Measurements from ENCODE around the gene ID4. TPM values are rescaled to one million over a fixed set of nuclear protein-coding genes. Genes with fewer than 3 reads are reported as not detected.
A peak's percentile ranks its signal among the peaks of the same experiment; 100 is the strongest.

ID4 gene, protein sequence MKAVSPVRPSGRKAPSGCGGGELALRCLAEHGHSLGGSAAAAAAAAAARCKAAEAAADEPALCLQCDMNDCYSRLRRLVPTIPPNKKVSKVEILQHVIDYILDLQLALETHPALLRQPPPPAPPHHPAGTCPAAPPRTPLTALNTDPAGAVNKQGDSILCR
- 3.4 and 3.5 TPM in 2 replicates for total RNA-seq (2014; rRNA removed; shearing (Covaris generic))

DNA sequence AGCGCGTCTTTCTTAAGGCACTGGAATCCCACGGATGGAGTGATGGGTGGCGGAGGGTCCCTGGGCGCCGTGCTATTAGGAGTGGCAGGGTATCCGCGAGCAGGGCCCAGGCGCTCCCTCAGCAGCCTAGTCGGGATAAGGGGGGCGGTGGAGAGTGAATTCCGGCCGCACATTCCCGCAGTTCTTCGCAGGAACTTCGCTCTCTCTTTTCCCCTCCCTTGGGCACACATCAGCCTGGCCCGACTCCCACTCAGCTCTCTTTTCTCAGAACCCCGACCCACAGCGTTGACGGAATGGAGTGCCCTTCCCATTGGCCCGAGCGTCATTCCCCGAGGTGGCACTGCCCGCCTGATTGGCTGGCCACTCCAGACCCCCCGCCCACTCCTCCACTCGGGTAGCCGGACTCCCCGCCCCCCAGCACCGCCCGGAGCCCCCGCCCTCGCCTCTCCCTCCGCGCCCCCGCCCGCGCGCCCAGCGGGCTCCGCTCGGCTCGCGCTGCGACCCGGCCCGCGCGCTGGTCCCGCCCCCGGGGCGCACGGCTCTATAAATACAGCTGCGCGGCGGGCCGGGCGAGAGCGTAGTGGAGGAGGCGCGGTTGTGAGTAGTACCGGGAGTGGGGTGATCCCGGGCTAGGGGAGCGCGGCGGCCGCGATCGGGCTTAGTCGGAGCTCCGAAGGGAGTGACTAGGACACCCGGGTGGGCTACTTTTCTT lies at the start of gene ID4:
Gene ID4 (plus strand): TSS at position 572 of the 712 bp plus-strand sequence. CDS start 385 bp downstream, outside the sequence.
- Histone ChIP-seq H3K36me3 (replicated peaks; ENCODE audit: control insufficient read depth, insufficient read depth, low read length) (no peaks in the 10 kb centered on the region), H3K4me3 (ENCODE audit: insufficient read depth, low read depth, low read length) (peak within 1 kb of the TSS; percentile 66), H3K27me3 (ENCODE audit: control insufficient read depth, insufficient read depth, low read length) (peaks cover 17% of the 10 kb centered on the region)
- DNase-seq = peak; percentile 98

DNA sequence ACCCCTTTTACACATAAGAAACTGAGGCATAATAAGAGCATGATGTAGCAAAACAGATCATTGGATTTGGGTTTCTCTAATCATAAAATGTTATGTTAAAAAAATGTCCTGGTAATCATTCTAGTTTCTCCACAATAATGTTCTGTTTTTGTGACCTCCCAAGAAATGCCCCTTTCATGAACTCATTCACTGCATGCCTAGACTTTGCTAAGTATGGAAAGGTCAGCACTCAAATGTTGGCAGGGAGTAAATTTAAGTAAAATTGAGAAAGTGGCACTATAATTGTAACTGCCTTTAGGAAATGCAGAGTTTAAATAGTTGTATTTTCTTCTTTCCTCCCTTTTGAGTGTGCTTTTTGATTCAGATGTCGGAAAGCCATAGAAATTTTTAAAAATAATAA lies 48.5 kb upstream of the ID4 start:
- no peaks in the 10 kb centered on the region for H3K27me3 ChIP-seq (ENCODE audit: control insufficient read depth, insufficient read depth, low read length)
- no peak overlapping the region for H3K4me3 ChIP-seq (ENCODE audit: insufficient read depth, low read depth, low read length)
- DNase-seq = no peak
- H3K36me3 ChIP-seq (replicated peaks; ENCODE audit: control insufficient read depth, insufficient read depth, low read length) = no peaks in the 10 kb centered on the region

DNA sequence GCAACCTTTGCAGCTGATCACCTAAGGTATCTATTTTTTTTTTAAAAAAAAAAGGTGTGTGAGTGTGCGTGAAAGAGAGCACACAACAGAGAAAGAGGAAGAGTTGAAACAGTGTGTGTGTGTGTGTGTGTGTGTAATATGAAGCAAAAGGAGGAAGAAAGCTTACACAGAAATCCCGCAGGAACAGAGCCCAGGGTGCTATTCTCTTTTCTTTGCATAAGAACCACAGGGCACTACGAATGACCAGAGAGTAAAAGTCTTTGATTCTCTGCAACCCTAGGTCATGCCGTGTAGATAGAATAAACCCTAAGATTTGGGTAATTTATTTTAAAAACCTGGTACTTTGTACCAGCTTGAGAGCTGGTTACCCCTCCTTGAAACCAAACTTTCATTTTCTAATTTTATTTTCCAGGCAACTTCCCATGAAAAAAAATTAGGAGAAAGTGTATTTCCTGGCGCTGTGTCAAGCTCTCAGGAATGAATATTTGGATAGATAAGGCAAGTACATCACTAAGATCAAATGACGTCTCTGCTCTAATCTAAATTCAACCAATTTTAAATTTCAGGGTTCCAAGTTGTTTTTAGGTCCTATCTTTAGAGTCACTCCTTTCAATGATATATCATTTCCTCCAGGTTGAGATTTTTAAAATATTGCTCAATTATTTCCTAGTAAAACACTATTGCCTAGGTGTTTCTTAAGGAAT lies 47.9 kb upstream of the ID4 start:
- H3K27me3 ChIP-seq (ENCODE audit: control insufficient read depth, insufficient read depth, low read length) = no peaks in the 10 kb centered on the region
- no peak overlapping the region for H3K4me3 ChIP-seq (ENCODE audit: insufficient read depth, low read depth, low read length)
- H3K36me3 ChIP-seq (replicated peaks; ENCODE audit: control insufficient read depth, insufficient read depth, low read length) = no peaks in the 10 kb centered on the region
- DNase-seq = peak; percentile 6

DNA sequence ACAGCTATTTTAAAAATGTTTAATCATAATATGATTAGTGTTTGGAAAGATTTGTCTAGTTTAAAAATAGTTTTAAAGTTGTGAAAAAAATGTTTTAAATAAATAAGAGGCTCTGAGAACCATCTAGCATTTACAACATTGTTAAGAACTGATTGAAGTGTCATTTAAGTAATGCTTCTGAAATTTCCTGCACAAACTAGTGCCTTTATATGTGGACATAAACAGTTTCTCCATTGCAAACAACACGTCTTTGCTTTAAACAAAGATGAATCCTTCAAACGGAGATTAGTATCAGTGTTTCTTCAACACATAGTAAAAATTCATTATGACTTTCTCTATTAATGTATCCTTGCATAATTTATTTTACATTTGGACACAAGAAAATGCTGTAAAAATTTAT lies 45.9 kb upstream of the ID4 start:
- no peak for DNase-seq
- Histone ChIP-seq H3K4me3 (ENCODE audit: insufficient read depth, low read depth, low read length) (no peak overlapping the region), H3K36me3 (replicated peaks; ENCODE audit: control insufficient read depth, insufficient read depth, low read length) (no peaks in the 10 kb centered on the region), H3K27me3 (ENCODE audit: control insufficient read depth, insufficient read depth, low read length) (no peaks in the 10 kb centered on the region)

DNA sequence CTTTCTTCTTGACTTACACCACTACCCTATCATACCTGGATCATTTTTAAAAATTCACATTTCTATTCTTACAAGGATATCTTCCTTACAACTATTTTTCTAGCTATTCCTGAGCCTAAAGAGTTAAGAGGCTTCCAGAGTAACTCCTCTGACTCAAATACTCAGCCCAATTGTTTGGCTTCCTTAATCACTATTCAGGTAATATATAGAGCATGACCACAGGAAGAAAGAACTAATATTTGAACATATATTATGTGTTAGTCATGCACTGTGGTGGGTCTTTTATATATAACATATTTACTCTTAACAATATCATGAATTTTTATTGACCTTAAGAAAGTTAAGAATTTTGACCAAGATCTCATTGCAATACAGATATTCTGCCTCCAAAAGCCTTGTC lies 42.0 kb upstream of the ID4 start:
- DNase-seq = no peak
- Histone ChIP-seq H3K27me3 (ENCODE audit: control insufficient read depth, insufficient read depth, low read length) (no peaks in the 10 kb centered on the region), H3K4me3 (ENCODE audit: insufficient read depth, low read depth, low read length) (no peak overlapping the region), H3K36me3 (replicated peaks; ENCODE audit: control insufficient read depth, insufficient read depth, low read length) (no peaks in the 10 kb centered on the region)

DNA sequence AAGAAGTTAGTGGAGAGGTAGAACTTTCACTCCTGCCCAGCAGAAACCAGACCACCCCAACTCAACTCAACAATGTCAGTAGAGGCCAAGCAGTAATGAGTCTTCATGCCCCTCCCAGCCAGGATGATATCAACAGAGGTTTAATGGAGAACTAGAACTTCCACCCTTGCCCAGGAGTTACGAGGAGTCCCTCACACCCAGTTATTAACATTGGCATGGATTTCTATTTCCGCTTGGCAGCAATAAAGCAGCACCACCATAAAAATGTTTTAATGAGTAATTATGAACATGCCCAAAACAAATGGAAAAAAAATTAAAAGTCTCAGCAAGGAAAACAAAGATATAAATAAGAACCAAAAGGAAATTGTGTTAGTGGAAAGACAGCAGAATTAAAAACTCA lies 40.7 kb upstream of the ID4 start:
- DNase-seq = no peak
- Histone ChIP-seq H3K36me3 (replicated peaks; ENCODE audit: control insufficient read depth, insufficient read depth, low read length) (no peaks in the 10 kb centered on the region), H3K4me3 (ENCODE audit: insufficient read depth, low read depth, low read length) (no peak overlapping the region), H3K27me3 (ENCODE audit: control insufficient read depth, insufficient read depth, low read length) (no peaks in the 10 kb centered on the region)

DNA sequence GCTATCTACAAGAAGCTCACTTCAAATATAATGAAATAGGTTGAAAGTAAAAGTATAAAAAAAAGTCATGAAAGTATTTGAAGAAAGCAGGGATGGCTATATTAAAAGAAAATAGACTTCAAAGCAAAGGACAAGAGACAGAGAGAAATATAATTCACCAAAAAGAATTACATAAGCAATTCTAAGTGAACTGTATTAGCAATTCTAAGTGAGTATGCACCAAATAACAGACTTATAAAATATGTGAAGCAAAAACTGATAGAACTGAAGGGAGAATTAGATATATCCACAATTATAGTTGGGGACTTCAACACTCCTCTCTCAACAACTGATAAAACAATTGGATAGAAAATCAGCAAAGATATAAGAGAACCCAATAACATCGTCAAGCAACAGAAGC lies 38.8 kb upstream of the ID4 start:
- no peak for DNase-seq
- Histone ChIP-seq H3K27me3 (ENCODE audit: control insufficient read depth, insufficient read depth, low read length) (no peaks in the 10 kb centered on the region; the same call in 1 of the 2 replicates), H3K36me3 (replicated peaks; ENCODE audit: control insufficient read depth, insufficient read depth, low read length) (no peaks in the 10 kb centered on the region), H3K4me3 (ENCODE audit: insufficient read depth, low read depth, low read length) (no peak overlapping the region)

DNA sequence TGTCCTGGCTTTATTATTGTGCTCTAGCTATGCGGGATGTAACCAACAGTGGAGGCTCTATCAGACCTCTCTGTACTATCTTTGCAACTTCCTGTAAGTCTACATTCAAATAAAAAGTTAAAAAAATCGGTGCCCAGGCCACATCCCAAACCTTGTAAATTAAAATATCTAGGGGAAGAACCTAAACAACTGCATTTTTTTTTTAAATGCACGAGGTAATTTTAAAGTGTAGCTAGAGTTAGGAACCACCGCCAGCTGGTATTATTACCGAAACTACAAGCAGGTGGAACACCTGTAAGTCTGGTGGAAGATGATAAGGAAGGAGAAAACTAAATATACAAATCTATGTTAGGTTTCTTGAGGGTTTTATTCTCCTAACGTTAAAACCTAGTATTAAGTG lies 34.5 kb upstream of the ID4 start:
- H3K27me3 ChIP-seq (ENCODE audit: control insufficient read depth, insufficient read depth, low read length) = peaks cover 5% of the 10 kb centered on the region
- no peak overlapping the region for H3K4me3 ChIP-seq (ENCODE audit: insufficient read depth, low read depth, low read length)
- H3K36me3 ChIP-seq (replicated peaks; ENCODE audit: control insufficient read depth, insufficient read depth, low read length) = no peaks in the 10 kb centered on the region
- DNase-seq = no peak

DNA sequence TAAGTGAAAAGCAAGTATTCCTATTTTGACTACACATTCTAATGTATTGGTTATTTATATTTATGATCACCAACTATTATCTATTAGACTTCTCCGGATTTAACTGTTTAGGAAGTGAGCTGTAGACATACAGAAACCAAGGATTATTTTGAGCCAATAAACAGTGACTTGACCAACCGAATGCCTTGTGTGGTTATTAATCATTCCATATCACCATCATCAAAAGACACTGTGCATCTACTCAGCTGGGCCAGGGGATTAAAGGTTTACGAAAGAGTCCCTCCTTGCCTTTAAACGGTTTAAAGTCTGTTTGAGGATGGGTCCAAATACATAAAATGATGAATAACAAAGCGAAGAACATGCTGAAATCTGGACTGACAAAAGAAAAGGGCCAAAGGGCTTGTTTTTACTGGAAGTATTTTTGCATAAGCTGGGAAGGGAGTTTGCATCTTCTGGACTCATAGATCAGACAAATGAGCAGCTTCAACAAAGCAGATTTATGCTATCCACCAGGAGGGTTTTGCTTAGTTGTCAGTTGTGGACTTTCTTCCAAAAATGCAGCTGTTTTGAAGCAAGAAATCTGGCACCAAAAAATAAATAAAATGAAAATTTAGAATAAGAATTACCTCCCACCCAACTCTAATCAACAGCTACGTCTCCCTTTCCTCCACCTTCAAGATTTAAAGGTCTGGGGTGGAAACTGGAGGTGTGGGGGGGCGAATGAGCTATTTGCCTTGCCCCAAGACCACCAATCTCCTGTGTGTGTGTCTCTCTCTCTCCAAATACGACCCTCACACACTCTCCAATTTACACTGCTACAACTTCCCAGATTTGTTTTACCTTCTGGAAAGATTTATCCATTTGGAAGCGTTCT lies 33.6 kb upstream of the ID4 start:
- Histone ChIP-seq H3K36me3 (replicated peaks; ENCODE audit: control insufficient read depth, insufficient read depth, low read length) (no peaks in the 10 kb centered on the region), H3K4me3 (ENCODE audit: insufficient read depth, low read depth, low read length) (no peak overlapping the region), H3K27me3 (ENCODE audit: control insufficient read depth, insufficient read depth, low read length) (peaks cover 5% of the 10 kb centered on the region)
- DNase-seq = no peak

DNA sequence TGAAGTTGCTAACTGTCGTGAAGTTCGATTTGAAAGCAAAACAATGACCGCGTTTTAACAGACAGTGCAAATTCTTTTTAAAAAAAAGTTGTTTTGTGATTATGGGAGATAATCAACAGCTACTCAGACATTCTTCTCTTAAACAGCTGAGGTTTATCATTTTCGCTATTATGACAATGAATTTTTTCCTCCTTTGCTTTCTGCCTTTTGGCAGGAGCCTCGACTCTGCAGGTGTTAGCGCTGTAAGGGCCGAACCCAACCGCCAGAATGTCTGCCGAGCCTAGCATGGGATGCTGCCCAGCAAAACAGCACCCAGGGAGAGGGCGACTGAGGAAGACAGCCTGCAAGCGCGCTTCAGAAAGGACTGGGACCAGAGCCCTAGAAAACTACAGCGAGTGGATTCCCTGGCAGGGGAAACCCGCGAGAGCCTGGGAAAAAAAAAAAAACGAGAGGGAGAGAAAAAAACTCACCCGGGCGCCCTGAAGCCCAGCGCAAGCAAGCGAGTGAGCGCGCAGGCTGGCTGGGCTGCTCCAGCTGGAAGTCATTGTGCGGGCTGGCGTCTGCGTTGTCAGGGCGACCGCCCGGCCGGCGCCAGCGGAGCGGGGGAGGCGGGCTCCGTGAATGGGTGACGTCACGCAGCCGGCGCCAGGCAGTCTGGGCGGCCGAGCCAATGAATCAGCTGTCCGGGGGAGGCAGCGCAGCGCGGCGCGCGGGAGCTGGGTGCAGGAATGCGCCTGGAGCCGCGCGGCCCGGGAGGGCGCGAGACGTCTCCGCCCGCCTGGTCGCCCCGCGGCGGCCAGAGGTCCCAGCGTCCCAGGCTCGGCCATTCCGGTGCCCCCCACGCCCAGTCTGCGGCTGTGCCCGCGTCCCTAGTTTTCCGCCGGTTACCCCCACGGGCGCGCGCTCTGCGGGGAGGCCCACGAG lies 32.7 kb upstream of the ID4 start:
- Histone ChIP-seq H3K36me3 (replicated peaks; ENCODE audit: control insufficient read depth, insufficient read depth, low read length) (no peaks in the 10 kb centered on the region), H3K27me3 (ENCODE audit: control insufficient read depth, insufficient read depth, low read length) (peaks cover 5% of the 10 kb centered on the region), H3K4me3 (ENCODE audit: insufficient read depth, low read depth, low read length) (peak overlapping the region; percentile 71)
- DNase-seq = peak; percentile 91

DNA sequence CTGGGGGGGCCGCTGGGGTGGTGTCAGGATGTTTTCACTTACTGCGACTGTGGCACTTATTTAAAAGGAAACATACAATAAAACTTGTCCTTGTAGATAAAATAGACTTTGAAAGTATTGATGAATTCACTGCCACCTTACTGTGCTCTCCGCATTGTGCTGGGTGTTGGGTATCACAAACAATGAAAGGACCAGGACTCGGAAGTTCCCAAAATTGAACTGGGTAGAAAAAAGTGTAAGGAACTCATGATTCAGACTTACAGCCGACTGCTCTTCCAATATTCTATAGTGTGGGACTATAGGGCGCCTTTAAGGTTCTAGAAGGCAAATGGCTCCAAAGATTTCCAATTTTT lies 32.1 kb upstream of the ID4 start:
- H3K4me3 ChIP-seq (ENCODE audit: insufficient read depth, low read depth, low read length) = peak overlapping the region; percentile 71
- no peak for DNase-seq
- no peaks in the 10 kb centered on the region for H3K36me3 ChIP-seq (replicated peaks; ENCODE audit: control insufficient read depth, insufficient read depth, low read length)
- H3K27me3 ChIP-seq (ENCODE audit: control insufficient read depth, insufficient read depth, low read length) = peaks cover 5% of the 10 kb centered on the region

DNA sequence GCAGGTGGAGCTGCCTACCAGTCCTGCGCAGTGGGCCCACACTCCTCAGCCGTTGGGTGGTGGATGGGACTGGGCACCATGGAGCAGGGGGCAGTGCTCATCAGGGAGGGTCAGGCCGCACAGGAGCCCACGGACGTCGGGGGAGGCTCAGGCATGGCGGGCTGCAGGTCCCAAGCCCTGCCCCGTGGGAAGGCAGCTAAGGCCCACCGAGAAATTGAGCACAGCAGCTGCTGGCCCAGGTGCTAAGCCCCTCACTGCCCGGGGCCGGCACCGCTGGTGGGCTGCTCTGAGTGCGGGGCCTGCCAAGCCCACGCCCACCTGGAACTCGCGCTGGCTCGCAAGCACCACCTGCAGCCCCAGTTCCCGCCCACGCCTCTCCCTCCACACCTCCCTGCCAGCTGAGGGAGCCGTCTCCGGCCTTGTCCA lies 30.2 kb upstream of the ID4 start:
- no peak for DNase-seq
- H3K27me3 ChIP-seq (ENCODE audit: control insufficient read depth, insufficient read depth, low read length) = peaks cover 5% of the 10 kb centered on the region
- no peaks in the 10 kb centered on the region for H3K36me3 ChIP-seq (replicated peaks; ENCODE audit: control insufficient read depth, insufficient read depth, low read length)
- no peak overlapping the region for H3K4me3 ChIP-seq (ENCODE audit: insufficient read depth, low read depth, low read length)

DNA sequence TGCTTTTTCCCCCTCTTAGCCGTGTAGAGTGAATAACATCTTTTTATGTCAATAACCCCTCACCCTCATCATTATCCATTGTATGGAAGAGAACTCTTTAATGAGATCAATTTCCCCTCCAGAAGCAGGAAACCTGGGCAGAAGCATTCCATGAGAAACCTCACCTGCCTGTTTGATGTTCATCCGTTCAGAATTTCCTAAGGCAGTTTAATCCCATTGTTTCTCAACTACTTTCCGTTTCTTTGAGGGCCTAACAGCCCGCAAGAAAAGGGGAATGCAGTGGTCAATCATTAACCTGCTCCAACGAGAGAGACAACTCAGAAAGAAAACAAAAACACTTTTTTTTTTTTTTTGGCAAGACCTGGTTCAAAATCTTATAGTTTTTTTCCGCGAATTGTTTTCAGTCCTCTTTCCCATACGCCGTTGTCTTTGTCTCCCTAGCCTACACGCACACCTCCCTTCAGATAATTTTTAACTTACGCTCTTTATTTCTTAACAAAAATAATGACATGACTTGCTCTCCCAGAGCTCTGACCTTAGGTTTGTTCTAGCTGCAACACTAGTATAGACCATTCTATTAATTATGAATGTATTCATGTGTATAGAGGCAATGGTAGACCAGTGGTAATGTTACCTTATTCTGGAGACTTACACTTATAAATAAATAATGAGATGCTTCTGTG lies 25.6 kb upstream of the ID4 start:
- Histone ChIP-seq H3K4me3 (ENCODE audit: insufficient read depth, low read depth, low read length) (no peak overlapping the region), H3K27me3 (ENCODE audit: control insufficient read depth, insufficient read depth, low read length) (no peaks in the 10 kb centered on the region), H3K36me3 (replicated peaks; ENCODE audit: control insufficient read depth, insufficient read depth, low read length) (no peaks in the 10 kb centered on the region)
- no peak for DNase-seq

Data from H7 (cell line).